GM12801 (cell line): ENCODE results near the gene DYDC2.

ENCODE experiments used
- TF ChIP-seq, protein P1 (sequence below): IDR thresholded peaks from one replicate; pipeline ENCODE4 v1.5.1; 2011; ENCODE audit warnings: control low read depth; ENCODE audit not compliant: insufficient read length; ENCODE audit errors: extremely low read depth

DYDC2 gene

GRCh38 chr10:80344912-80345311, 11.7 kb upstream of the DYDC2 start:
- TF ChIP-seq, protein P1, sequence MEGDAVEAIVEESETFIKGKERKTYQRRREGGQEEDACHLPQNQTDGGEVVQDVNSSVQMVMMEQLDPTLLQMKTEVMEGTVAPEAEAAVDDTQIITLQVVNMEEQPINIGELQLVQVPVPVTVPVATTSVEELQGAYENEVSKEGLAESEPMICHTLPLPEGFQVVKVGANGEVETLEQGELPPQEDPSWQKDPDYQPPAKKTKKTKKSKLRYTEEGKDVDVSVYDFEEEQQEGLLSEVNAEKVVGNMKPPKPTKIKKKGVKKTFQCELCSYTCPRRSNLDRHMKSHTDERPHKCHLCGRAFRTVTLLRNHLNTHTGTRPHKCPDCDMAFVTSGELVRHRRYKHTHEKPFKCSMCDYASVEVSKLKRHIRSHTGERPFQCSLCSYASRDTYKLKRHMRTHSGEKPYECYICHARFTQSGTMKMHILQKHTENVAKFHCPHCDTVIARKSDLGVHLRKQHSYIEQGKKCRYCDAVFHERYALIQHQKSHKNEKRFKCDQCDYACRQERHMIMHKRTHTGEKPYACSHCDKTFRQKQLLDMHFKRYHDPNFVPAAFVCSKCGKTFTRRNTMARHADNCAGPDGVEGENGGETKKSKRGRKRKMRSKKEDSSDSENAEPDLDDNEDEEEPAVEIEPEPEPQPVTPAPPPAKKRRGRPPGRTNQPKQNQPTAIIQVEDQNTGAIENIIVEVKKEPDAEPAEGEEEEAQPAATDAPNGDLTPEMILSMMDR, result no peak

- TF ChIP-seq, protein P1, result no peak
Measured at GRCh38 chr10:80350251-80350650, 6.3 kb upstream of the DYDC2 start.

GRCh38 chr10:80351220-80351619, 5.4 kb upstream of the DYDC2 start:
- TF ChIP-seq, protein P1, result no peak

DNA sequence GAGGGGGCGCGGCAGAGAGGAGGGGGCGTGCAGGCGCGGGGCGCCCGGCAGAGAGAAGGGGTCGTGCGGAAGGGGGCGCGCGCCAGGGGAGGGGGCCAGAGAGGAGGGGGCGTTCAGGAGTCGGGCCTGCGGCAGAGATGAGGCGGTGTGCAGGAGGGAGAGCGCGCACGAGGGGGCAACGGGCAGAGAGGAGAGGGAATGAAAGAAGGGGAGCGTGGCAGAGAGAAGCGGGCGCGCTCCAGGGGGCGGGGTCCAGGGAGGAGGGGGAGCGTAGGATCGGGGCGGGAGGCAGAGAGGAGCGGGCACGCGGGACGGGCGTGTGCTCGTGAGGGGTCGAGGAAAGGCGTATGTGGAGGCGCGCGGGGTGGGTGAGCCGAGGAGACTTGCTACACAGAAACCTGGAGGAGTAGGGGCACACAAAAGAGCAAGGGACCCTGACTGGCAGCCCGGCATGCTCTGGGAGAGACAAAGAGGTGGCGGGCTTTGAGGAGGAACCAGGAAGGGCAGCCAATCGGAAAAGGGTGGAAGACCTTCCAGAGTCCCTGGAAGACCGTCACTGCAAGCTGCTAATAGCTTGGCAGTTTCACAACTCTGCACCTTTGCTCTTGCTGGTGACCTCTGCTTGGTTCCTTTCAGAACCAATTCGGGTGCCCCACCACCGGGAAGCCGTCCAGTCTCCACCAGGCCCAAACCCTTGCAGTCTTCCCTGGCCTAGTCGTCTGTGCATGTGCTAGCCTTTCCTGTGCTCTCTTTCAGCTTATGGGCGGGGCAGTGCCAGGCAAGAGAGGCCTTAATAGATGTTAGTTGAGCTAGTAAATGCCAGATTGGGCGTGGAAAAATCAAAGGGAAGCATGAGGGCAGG, 639 bp downstream of the DYDC2 start:
- TF ChIP-seq, protein P1, result no peak

DNA sequence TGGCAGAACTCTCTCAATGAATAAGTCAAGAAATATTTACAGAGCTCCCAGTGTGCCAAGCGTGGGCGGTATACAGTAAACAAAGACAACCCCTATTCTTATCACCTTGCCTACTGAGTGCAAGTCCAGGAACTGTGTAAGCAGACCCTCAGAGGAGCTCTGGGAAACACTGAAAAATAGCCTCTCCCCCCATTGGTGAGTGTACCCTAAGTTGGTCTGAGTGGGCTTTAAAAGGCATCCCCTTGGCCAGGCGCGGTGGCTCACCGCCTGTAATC, 1.2 kb downstream of the DYDC2 start:
- TF ChIP-seq, protein P1, result no peak

GRCh38 chr10:80359644-80360043, 3.1 kb downstream of the DYDC2 start:
- TF ChIP-seq, protein P1, result no peak

DNA sequence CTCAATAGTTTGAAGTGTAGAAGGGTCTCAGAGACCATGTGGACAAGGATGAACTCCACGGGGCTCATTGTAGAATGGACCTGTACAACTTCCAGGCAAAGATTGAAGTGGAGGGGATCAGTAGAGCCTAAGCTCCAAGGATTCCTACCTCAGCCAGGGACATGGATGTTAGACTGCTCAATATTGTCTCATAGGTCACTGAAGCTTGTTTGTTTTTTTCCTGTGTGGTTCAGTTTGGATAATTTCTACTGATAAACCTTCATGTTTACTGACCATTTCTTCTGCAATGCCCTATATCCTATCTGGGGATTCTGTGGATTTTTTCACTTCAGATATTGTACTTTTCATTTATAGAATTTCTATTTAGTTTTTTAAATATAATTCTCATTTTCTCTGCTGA, 8.9 kb downstream of the DYDC2 start:
- TF ChIP-seq, protein P1, result no peak
